ENCODE data around the gene PNMA1. TPM values are rescaled to one million over a fixed set of nuclear protein-coding genes. Genes with fewer than 3 reads are reported as not detected.

PNMA1 gene
- total and polyA plus RNA-seq, 2 of the 13 experiments (the other 11 are each of a cell fraction or from before 2014, with no cell fraction given): 7.0 to 8.3 TPM

DNA sequence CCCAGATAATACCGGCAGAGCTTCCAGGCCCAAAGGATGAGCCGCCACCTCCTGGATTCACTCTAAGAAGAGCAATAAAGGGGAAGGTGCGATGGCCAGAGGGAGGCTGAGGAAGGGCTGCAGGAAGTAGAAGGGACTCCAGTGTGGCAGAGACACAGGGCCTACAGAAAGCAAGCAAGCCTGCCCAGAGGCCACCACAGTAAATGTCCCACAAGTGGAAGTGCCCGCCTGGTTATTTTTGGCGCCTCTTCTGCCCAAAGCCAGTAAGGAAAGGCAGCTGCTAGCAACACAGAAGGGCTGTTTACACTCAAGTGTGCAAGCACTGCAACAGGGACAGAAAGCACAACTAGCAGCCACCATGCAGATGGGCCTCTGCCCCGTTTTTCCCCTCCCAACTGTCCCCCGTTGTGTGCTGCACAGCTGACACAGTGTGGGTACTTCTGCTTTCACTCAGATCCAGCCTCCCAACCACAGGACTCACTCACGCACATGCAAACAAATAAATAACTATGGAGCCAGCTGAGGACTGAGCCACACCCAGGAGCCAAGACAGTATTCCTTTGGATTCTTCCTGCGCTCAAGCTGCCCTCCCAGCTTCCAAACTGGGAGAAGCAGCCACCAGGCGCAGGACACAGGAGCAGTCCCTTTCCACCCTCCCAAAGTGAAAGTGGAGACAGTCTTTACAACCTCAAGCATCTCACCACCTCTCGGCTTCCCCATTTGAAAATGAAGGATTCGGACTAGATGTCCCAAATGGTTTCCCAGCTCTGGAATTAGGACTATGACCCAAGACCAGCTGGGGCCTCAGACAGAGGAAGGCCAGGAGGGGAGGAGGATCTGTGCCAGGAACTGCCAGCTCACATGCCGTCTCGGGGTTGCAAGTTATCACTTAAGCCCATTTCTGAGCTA is 40.0 kb upstream of the PNMA1 start (continued):
- TF ChIP-seq CCAR2 (optimal IDR thresholded peaks at IDR 0.05; ENCODE audit: low read depth, low read length): no peak
- TF ChIP-seq, protein P1, sequence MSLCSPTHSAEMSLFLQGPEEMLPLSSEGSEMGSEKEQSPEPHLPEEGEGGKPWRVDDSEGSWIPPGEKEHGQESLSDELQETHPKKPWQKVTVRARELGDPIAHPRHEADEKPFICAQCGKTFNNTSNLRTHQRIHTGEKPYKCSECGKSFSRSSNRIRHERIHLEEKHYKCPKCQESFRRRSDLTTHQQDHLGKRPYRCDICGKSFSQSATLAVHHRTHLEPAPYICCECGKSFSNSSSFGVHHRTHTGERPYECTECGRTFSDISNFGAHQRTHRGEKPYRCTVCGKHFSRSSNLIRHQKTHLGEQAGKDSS (CRISPR knock-in tag; IDR thresholded peaks at IDR 0.05; ENCODE audit: borderline replicate concordance, low read depth): no peak
- TF ChIP-seq, protein P2, sequence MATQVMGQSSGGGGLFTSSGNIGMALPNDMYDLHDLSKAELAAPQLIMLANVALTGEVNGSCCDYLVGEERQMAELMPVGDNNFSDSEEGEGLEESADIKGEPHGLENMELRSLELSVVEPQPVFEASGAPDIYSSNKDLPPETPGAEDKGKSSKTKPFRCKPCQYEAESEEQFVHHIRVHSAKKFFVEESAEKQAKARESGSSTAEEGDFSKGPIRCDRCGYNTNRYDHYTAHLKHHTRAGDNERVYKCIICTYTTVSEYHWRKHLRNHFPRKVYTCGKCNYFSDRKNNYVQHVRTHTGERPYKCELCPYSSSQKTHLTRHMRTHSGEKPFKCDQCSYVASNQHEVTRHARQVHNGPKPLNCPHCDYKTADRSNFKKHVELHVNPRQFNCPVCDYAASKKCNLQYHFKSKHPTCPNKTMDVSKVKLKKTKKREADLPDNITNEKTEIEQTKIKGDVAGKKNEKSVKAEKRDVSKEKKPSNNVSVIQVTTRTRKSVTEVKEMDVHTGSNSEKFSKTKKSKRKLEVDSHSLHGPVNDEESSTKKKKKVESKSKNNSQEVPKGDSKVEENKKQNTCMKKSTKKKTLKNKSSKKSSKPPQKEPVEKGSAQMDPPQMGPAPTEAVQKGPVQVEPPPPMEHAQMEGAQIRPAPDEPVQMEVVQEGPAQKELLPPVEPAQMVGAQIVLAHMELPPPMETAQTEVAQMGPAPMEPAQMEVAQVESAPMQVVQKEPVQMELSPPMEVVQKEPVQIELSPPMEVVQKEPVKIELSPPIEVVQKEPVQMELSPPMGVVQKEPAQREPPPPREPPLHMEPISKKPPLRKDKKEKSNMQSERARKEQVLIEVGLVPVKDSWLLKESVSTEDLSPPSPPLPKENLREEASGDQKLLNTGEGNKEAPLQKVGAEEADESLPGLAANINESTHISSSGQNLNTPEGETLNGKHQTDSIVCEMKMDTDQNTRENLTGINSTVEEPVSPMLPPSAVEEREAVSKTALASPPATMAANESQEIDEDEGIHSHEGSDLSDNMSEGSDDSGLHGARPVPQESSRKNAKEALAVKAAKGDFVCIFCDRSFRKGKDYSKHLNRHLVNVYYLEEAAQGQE (IDR thresholded peaks at IDR 0.05; ENCODE audit: borderline replicate concordance in 1 of 2, low read depth in 1 of 2, low read length in 2 of 2): no peak
- TF ChIP-seq ZNF607 (CRISPR knock-in tag; IDR thresholded peaks at IDR 0.05; ENCODE audit: borderline replicate concordance): no peak
- TF ChIP-seq, protein P3, sequence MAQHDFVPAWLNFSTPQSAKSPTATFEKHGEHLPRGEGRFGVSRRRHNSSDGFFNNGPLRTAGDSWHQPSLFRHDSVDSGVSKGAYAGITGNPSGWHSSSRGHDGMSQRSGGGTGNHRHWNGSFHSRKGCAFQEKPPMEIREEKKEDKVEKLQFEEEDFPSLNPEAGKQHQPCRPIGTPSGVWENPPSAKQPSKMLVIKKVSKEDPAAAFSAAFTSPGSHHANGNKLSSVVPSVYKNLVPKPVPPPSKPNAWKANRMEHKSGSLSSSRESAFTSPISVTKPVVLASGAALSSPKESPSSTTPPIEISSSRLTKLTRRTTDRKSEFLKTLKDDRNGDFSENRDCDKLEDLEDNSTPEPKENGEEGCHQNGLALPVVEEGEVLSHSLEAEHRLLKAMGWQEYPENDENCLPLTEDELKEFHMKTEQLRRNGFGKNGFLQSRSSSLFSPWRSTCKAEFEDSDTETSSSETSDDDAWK (CRISPR knock-in tag; IDR thresholded peaks at IDR 0.05): no peak
- TF ChIP-seq ATF7-NPFF (CRISPR knock-in tag; IDR thresholded peaks at IDR 0.05; ENCODE audit: low read depth): no peak
- TF ChIP-seq ZSCAN29 (CRISPR knock-in tag; conservative IDR thresholded peaks at IDR 0.05): no peak
- TF ChIP-seq, protein P4, sequence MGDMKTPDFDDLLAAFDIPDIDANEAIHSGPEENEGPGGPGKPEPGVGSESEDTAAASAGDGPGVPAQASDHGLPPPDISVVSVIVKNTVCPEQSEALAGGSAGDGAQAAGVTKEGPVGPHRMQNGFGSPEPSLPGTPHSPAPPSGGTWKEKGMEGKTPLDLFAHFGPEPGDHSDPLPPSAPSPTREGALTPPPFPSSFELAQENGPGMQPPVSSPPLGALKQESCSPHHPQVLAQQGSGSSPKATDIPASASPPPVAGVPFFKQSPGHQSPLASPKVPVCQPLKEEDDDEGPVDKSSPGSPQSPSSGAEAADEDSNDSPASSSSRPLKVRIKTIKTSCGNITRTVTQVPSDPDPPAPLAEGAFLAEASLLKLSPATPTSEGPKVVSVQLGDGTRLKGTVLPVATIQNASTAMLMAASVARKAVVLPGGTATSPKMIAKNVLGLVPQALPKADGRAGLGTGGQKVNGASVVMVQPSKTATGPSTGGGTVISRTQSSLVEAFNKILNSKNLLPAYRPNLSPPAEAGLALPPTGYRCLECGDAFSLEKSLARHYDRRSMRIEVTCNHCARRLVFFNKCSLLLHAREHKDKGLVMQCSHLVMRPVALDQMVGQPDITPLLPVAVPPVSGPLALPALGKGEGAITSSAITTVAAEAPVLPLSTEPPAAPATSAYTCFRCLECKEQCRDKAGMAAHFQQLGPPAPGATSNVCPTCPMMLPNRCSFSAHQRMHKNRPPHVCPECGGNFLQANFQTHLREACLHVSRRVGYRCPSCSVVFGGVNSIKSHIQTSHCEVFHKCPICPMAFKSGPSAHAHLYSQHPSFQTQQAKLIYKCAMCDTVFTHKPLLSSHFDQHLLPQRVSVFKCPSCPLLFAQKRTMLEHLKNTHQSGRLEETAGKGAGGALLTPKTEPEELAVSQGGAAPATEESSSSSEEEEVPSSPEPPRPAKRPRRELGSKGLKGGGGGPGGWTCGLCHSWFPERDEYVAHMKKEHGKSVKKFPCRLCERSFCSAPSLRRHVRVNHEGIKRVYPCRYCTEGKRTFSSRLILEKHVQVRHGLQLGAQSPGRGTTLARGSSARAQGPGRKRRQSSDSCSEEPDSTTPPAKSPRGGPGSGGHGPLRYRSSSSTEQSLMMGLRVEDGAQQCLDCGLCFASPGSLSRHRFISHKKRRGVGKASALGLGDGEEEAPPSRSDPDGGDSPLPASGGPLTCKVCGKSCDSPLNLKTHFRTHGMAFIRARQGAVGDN (CRISPR knock-in tag; IDR thresholded peaks at IDR 0.05): peak; percentile 73

Measured in HepG2 (cell line).